HL-60 (cell line): Measurements from ENCODE around the gene APOH.

Experiments
- CTCF ChIP-seq: IDR thresholded peaks from one replicate; pipeline ENCODE4 v1.5.1; 2011; ENCODE audit warnings: low read length, control low read depth, inconsistent platforms; ENCODE audit not compliant: insufficient read depth
- GABPA ChIP-seq: IDR thresholded peaks from 2 replicates; pipeline ENCODE4 v1.6.1; 2012; ENCODE audit warnings: low read depth
- POLR2AphosphoS5 ChIP-seq: IDR thresholded peaks from 2 replicates; pipeline ENCODE4 v1.6.1; 2012; ENCODE audit warnings: low read depth
- REST ChIP-seq: IDR thresholded peaks from 2 replicates; pipeline ENCODE4 v1.6.1; 2012; ENCODE audit warnings: low read depth; ENCODE audit not compliant: insufficient replicate concordance
- SPI1 ChIP-seq: IDR thresholded peaks from 2 replicates; pipeline ENCODE4 v1.6.1; 2012; ENCODE audit warnings: low read depth, mild to moderate bottlenecking, borderline replicate concordance

GRCh38 chr17:66207936-66208335 is 21.3 kb downstream of the APOH start:
- no peak for TF ChIP-seq POLR2AphosphoS5
- no peak for TF ChIP-seq CTCF
- no peak for TF ChIP-seq REST
- TF ChIP-seq GABPA: no peak
- no peak for TF ChIP-seq SPI1
